SK-N-SH (cell line): ENCODE measurements around the gene CACYBP.

Experiments
- EZH2phosphoT487 ChIP-seq: fragments of 200-600 bp; sonication (generic); IDR thresholded peaks from 2 replicates; pipeline ENCODE4 v1.6.1; 2017; ENCODE audit warnings: low read depth, mixed run types, mild to moderate bottlenecking, antibody characterized with exemption, moderate library complexity, borderline replicate concordance
- FOXM1 ChIP-seq: IDR thresholded peaks from 2 replicates; pipeline ENCODE4 v1.4.0; 2012; ENCODE audit warnings: low read depth, mild to moderate bottlenecking
- GABPA ChIP-seq: IDR thresholded peaks from 2 replicates; pipeline ENCODE4 v1.4.0; 2012; ENCODE audit warnings: low read depth, mild to moderate bottlenecking
- MEF2A ChIP-seq: IDR thresholded peaks from 2 replicates; pipeline ENCODE4 v1.4.0; 2012; ENCODE audit warnings: low read depth, borderline replicate concordance
- NFIC ChIP-seq: IDR thresholded peaks from 2 replicates; pipeline ENCODE4 v1.4.0; 2012; ENCODE audit warnings: borderline replicate concordance
- RFX5 ChIP-seq: IDR thresholded peaks from 2 replicates; pipeline ENCODE4 v1.6.1; 2012; ENCODE audit warnings: mild to moderate bottlenecking, improper control_type of control experiment, low read length
- SMC3 ChIP-seq: IDR thresholded peaks from 2 replicates; pipeline ENCODE4 v1.6.1; 2012; ENCODE audit warnings: low read depth, low read length, improper control_type of control experiment
- TAF1 ChIP-seq: IDR thresholded peaks from 2 replicates; pipeline ENCODE4 v1.6.1; 2012; ENCODE audit warnings: low read depth, mild to moderate bottlenecking, low read length, moderate library complexity, borderline replicate concordance
- TEAD4 ChIP-seq: IDR thresholded peaks from 2 replicates; pipeline ENCODE4 v1.4.0; 2012; ENCODE audit warnings: mild to moderate bottlenecking, borderline replicate concordance; ENCODE audit not compliant: insufficient read depth
- TF ChIP-seq, protein P1 (sequence below): fragments of 200-600 bp; sonication (generic); IDR thresholded peaks from 2 replicates; pipeline ENCODE4 v1.6.1; 2017; ENCODE audit warnings: antibody characterized with exemption, mild to moderate bottlenecking, moderate library complexity
- TF ChIP-seq, protein P2 (sequence below): IDR thresholded peaks from 2 replicates; pipeline ENCODE4; 2012
- TF ChIP-seq, protein P3 (sequence below): fragments of 150-350 bp; IDR thresholded peaks from 2 replicates; pipeline ENCODE4 v1.6.1; 2017; ENCODE audit warnings: antibody characterized with exemption, low read length, low read depth, borderline replicate concordance
- TF ChIP-seq, protein P4 (sequence below): IDR thresholded peaks from 2 replicates; pipeline ENCODE4 v1.4.0; 2012; ENCODE audit warnings: low read depth

DNA sequence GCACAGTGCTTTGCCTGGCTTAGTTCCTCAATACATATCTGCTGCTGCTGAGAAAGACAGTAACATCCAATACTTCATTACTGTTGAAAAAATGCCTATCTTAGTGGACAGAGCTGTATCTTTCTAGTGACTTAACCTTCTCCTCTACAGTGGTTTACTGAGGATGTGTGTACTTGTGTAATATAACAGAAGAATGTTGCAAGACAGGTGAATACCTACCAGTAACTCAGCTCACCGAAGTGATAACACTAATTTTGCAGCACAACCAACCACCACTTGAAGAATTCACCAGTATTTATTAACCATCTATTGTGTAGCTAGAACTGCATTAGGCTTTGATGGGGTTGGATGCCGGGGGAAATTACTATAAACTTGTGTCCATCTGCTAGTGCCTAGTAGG, 51.2 kb downstream of the CACYBP start:
- no peak for TF ChIP-seq MEF2A
- no peak for TF ChIP-seq EZH2phosphoT487
- no peak for TF ChIP-seq TEAD4
- TF ChIP-seq, protein P1, sequence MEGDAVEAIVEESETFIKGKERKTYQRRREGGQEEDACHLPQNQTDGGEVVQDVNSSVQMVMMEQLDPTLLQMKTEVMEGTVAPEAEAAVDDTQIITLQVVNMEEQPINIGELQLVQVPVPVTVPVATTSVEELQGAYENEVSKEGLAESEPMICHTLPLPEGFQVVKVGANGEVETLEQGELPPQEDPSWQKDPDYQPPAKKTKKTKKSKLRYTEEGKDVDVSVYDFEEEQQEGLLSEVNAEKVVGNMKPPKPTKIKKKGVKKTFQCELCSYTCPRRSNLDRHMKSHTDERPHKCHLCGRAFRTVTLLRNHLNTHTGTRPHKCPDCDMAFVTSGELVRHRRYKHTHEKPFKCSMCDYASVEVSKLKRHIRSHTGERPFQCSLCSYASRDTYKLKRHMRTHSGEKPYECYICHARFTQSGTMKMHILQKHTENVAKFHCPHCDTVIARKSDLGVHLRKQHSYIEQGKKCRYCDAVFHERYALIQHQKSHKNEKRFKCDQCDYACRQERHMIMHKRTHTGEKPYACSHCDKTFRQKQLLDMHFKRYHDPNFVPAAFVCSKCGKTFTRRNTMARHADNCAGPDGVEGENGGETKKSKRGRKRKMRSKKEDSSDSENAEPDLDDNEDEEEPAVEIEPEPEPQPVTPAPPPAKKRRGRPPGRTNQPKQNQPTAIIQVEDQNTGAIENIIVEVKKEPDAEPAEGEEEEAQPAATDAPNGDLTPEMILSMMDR, result no peak
- no peak for TF ChIP-seq SMC3
- TF ChIP-seq FOXM1, result no peak
- TF ChIP-seq RFX5, result no peak
- TF ChIP-seq, protein P2, sequence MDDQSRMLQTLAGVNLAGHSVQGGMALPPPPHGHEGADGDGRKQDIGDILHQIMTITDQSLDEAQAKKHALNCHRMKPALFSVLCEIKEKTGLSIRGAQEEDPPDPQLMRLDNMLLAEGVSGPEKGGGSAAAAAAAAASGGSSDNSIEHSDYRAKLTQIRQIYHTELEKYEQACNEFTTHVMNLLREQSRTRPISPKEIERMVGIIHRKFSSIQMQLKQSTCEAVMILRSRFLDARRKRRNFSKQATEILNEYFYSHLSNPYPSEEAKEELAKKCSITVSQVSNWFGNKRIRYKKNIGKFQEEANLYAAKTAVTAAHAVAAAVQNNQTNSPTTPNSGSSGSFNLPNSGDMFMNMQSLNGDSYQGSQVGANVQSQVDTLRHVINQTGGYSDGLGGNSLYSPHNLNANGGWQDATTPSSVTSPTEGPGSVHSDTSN, result no peak
- TF ChIP-seq GABPA, result no peak
- TF ChIP-seq TAF1, result no peak
- TF ChIP-seq, protein P3, sequence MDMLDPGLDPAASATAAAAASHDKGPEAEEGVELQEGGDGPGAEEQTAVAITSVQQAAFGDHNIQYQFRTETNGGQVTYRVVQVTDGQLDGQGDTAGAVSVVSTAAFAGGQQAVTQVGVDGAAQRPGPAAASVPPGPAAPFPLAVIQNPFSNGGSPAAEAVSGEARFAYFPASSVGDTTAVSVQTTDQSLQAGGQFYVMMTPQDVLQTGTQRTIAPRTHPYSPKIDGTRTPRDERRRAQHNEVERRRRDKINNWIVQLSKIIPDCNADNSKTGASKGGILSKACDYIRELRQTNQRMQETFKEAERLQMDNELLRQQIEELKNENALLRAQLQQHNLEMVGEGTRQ, result no peak
- TF ChIP-seq, protein P4, sequence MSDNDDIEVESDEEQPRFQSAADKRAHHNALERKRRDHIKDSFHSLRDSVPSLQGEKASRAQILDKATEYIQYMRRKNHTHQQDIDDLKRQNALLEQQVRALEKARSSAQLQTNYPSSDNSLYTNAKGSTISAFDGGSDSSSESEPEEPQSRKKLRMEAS, result no peak
- no peak for TF ChIP-seq NFIC
